Endometrium (tissue), 2 donors: Measurements from ENCODE around the gene NOD1.
"Not testable (repeated sequence)": the region's sequence is repeated elsewhere in the genome, so short reads cannot be mapped to it uniquely, and the experiment has no call there.

Experiments used
- FAIRE-seq: peaks from 2 replicates; lab custom pipeline; 2012; peaks lifted over from hg19 to GRCh38; lab: Jason Lieb, UNC
- donor health status: control.
- donor health status: control.

The NOD1 gene

DNA sequence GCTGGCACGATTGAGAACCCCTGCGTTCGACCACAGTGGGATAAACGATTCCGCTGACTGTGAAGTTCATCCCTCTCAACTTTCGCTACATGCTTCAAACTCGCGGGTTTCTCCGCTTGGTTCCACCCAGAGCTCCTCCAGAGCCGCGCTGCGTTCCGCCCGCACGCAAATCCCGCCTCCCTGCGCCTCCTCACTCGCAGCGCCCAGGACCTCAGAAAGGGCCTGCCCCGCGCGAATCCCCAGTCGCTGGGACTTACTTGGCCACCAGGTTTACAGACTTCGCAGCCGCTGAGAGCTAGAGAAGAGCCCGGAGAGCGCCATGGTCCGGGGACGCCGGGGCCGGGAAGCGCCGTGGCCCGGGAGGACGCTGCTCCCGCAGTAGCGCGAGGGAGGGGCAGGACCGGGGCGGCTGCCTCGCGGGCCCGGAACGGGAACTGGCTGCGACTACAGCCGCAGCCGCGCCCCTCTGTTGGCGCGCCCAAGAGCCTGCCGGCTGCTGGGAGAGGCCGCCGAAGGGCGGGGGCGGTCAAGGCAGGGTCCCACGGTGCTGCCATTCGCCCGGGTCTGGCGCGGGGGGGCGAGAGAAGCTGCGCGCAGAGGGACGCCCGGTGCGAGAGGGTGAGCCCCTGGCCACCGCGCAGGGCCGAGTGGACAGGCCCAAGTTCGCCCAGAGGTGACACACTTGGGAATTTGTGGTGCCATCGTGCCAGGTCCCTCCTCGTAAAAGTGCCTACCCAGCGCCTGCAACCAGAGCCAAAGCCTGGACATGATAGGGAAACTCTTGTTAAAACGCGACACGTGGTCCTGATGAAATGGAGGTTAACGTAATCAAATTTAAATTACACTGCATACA, at the start of gene NOD1:
Gene NOD1 (minus strand): TSS at position 436 of the 853 bp plus-strand sequence. CDS start 21,863 bp downstream, outside the sequence.
- FAIRE-seq, result no peak

- not testable (repeated sequence) for FAIRE-seq
These were observed 48.7 kb upstream of the NOD1 start for GRCh38 chr7:30527297-30527696.

DNA sequence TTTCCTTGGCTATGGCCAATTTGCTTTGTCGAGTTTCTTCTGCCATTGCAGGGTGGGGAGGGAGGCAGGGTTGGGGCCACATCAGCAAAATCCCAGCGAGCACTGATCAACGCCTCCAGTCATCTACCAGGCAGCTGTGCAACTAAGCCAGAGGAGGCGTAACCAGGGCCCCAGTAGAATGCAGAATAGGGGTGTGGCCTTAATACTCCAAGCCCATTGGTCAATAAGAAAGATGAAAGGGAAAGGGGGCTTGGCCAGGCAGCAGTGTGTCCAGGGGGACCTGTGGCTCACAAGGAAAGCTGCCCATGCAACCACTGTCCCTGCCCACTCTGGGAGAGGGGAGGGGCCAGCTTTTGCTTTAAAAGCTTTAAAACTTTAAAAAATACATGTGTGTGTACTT, 47.6 kb upstream of the NOD1 start:
- no peak for FAIRE-seq

GRCh38 chr7:30525429-30525828, 46.8 kb upstream of the NOD1 start:
- no peak for FAIRE-seq

DNA sequence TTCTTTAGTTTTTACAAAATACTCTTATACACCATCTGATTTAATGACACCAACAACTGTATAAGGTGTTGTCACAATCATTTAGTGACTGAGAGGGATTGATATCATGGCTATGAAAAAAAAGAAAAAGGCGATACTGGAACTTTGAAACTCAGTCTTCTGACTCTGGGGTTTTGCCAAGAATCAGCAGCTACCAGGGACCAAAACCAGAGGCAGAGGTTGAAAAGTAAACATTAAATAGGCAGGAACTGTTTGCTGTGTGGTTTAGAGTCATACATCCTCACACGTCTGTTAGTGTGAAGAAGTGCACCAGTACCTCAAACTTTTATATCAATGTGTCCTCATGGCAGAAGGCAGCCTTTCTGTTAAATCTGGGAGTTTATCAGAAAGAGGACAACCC, 46.0 kb upstream of the NOD1 start:
- FAIRE-seq, result no peak

- no peak for FAIRE-seq
These were observed 44.9 kb upstream of the NOD1 start for GRCh38 chr7:30523466-30523865.

- FAIRE-seq, result no peak
These were observed 43.6 kb upstream of the NOD1 start for GRCh38 chr7:30522159-30522558.

DNA sequence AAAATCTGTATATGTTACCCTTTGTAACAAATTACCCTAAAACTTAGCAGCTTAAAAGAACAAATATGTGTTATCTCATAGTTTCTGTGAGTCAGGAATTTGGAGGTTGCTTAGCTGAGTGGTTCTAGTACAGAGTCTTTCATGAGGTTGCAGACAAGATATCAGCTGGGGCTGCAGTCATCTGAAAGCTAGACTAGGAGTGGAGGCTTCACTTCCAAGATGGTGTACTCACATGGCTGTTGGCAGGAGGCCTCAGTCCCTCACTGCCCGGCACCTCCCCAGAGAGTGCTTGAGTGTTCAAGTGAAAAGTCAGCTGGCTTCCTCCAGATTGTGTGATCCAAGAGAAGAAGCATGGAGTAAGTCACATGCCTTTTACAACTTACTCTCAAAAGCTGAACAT, 42.9 kb upstream of the NOD1 start:
- no peak for FAIRE-seq

- no peak for FAIRE-seq
These were observed 40.5 kb upstream of the NOD1 start for GRCh38 chr7:30519122-30519521.

DNA sequence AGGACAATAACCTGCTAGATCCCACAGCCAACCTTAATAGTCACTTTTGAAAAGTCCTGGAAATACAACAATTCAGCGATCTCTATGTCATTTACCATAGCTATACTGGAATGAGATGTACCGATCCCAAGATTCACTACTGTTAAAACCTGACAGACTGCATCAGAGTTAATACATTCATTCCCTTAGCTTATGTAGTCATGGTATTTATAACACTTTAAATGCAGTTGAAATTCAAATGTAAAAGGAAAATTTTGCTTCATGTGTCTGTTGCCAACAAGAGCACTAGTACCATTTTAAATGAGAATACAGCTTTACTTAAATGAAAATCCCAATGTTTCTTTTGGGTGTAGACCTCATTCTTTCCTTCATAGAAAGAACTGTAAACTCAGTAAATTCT, 37.2 kb upstream of the NOD1 start:
- FAIRE-seq, result no peak

DNA sequence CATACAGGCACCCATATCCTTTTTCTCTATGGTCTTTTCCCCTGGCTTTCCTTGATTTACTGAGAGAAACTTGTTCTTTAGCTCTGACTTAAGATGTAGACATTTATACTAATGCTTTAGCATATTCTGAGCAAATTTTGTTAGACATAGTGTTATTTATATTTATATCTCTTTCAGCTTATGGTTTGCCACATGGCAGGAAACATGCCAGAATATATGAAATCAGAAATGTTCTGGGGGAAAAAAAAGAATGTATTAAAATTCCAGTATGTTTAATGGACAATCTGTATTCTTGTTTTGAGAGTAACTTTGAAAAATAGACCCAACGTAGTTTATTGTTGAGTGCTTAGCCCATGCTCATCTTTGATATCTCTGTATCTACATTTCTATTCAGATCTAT, 36.2 kb upstream of the NOD1 start:
- no peak for FAIRE-seq

DNA sequence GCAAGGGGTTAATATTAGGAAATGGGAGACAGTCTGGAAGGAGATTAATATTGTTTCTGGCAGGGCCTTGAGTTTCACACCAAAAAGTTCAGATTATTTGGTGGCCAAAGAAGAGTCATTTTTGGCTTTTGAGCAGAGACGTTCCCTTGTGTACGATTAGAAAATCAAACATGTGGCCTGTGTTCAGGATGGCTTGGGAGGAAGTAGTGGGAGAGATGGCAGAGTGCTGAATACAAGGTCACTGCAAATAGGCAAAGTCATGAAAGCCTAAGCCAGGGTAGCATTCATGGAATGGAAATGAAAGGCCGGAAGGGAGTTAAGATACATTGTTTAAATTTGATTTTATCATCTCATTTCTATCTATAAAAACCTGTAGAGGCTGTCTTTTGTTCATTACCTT, 35.6 kb upstream of the NOD1 start:
- no peak for FAIRE-seq

- FAIRE-seq, result no peak
These were observed 35.2 kb upstream of the NOD1 start for GRCh38 chr7:30513762-30514161.

- no peak for FAIRE-seq
These were observed 33.5 kb upstream of the NOD1 start for GRCh38 chr7:30511973-30512662.

GRCh38 chr7:30511494-30511893, 32.9 kb upstream of the NOD1 start:
- FAIRE-seq, result no peak

DNA sequence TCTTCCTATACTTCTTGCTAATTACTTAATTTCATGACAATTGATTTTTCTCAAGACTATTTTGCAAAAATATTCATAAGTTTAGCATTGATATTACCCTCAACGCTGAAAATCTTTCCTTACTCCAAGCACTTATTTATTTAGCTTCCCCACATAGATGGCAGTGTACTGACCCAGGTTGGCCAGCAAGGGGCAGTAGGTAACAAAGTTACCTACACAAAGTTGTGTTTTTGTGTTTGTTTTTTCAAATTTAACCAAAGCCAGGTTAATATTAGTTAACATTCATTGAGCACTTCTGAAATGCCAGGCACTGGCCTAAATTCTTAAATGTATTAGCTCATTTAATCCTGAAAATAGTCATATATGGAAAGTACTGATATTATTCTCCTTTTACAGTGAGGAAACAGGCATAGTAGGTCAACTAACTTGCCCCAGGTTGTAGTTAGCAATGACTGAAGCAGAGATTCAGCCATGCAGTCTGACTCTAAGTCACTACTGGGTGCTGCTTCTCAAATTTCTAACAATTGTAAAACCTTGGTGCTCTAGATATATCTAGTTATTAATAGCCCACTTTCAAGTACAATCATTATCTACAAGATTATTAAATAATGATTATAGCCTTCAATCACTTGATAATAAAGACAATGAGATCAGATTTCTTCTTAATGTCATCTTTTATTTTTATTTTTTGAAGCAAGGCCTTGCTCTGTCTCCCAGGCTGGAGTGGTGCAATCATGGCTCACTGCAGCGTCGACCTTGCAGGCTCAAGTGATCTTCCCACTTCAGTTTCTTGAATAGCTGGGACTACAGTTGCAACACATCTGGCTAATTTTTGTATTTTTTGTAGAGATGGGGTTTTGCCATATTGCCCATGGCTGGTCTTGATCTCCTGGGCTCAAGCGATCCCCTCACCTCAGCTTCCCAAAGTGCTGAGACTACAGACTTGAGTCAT, 31.8 kb upstream of the NOD1 start:
- no peak for FAIRE-seq

DNA sequence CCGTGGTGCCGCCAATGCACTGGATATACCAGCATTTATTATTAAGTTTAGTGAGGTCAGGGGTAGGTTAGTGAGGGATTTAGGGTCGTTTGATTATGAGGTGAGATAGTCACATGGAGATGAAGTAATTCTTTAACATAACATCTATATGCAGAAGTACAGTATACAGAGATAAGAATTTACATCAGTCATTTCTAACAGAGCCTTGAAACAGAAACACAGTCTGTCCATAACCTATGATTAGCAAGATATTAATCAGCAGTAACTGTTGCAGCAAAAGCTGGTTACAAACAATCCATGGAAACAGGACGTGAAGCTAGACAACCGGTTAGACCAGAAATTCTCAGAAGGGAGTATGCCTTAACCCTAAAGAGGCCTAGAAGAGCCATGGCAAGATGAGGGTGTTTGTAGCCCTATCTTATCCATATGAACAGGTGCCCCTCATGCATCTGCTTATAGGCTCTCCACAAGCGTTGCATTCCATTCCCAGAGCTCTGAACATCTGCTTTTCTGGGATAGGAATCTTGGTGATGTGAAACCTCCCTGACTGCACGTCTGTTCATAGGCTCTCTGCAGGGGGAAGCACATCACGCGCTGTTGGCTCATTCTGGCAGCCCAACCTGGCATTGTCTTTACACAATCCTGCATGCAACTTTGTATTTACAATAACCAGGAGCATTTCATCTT, 30.7 kb upstream of the NOD1 start:
- FAIRE-seq, result not testable (repeated sequence)

DNA sequence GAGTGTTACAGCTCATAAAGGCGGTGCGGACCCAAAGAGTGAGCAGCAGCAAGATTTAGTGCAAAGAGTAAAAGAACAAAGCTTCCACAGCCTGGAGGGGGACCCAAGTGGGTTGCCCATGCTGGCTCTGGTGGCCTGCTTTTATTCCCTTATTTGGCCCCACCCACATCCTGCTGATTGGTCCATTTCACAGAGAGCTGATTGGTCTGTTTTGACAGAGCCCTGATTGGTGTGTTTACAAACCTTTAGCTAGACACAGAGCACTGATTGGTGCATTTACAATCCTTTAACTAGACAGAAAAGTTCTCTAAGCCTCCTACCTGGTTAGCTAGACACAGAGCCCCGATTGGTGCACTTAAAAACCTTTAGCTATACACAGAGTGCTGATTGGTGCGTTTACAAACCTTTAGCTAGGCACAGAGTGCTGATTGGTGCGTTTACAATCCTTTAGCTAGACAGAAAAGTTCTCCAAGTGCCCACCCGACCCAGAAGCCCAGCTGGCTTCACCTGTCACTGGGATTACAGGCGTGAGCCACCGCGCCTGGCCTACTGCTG, 28.8 kb upstream of the NOD1 start:
- FAIRE-seq, result not testable (repeated sequence)

- no peak for FAIRE-seq
These were observed 26.7 kb upstream of the NOD1 start for GRCh38 chr7:30505174-30505697.

DNA sequence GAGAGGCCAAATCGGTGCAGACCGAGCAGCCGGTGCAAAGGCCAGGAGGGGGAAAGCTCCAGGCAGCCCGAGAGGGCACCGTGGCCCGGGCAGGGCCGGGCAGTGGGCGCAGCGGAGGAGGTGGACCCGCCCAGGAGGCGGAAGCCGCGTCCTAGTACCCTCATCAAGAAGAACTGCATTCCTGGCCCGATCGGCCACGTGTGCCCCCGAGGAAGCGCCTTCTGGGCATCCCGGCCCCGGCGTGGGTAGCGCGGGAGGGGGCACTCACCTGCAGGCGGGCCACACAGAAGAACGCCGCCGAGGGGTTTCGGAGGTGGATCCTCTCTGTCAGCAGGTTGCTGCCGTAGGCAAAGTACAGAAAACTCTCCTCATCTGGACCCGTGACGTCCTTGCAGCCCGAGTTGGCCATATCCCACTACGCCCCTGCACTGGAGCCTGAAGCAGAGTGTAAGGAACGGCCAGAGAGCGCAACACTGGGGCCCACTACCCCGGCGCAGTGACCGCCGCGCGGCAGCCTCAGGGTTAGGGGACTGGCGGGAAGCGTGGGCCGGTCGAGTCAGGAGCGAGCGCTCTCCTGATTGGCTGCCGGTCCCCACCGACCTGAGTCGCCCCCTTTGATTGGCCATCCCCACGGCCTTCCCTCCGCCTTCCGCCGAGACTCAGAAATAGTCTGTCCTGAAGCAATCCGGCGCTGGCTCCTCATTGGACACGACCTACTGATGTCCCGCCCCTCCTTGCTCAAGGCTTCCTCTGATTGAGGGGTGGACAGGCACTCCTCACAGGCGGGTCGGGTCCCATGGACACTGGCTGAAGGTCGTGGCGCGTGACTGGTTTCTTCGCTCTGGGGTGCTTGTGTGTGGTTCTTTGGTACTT, 26.0 kb upstream of the NOD1 start, which contains the start of gene GGCT:
Gene GGCT (minus strand): TSS at position 529 of the 873 bp plus-strand sequence. CDS start 120 bp downstream, at position 409.
- FAIRE-seq, result peak; percentile 94
